Stimulated activated CD8-positive, alpha-beta memory T cell treated with anti-CD3 and anti-CD28 coated beads, Interleukin-7, amount 100 ng/mL, for 24 hours (primary cell): ENCODE results near the gene SOWAHA.
"Not testable (repeated sequence)": the region's sequence is repeated elsewhere in the genome, so short reads cannot be mapped to it uniquely, and the experiment has no call there.

Source experiments
- DNase-seq: peaks from one replicate; pipeline ENCODE4 v3.0.0-alpha.2; 2020; ENCODE audit warnings: low read depth

Gene SOWAHA

DNA sequence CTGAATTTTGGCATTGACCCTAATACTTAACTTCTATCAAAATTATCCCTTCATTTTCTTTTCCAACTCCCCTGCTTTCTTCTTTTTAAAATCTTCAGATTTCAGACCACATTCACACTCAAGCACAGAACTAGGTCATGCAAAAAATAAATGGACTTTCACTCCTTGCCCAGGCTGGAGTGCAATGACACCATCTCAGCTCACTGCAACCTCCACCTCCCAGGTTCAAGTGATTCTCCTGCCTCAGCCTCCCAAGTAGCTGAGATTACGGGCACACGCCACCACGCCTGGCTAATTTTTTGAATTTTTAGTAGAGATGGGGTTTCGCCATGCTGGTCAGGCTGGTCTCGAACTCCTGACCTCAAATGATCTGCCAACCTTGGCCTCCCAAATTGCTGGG lies 41.9 kb downstream of the SOWAHA start:
- DNase-seq: not testable (repeated sequence)

DNA sequence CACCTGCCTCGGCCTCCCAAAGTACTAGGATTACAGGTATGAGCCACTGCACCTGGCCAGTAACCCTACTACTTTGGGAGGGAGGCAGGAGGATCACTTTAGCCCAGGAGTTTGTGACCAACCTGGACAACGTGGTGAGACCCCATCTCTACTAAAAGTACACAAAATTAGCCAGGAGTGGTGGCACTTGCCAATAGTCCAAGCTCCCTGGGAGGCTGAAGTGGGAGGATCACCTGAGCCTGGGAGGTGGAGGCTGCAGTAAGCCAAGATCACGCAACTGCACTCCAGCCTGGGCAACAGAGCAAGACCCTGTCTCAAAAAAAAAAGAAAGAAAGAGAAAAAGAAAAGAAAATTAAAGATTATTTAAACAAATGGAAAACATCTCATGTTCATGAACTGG lies 42.9 kb downstream of the SOWAHA start:
- no peak for DNase-seq

DNA sequence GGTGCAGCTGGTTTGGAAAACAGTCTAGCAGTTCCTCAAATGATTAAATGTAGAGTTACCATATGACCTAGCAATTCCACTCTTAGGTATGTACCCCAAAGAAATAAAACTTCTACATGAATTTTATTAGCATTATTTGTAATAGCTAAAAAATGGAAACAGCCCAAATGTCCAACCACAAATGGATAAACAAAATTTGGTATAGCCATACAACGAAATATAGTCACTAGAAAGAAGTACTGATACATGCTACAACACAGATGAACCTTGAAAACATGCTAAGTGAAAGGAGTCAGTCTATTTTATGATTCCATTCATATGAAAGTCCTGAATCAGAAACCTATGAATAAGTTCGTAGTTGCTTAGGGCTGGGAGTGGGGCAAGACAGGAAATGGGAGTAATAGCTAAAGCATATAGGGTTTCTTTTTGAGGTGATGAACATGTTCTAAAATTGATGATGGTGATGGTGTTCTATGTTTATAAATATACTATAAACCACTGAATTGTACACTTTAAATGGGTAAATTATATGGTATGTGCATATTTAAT lies 46.9 kb downstream of the SOWAHA start:
- no peak for DNase-seq

DNA sequence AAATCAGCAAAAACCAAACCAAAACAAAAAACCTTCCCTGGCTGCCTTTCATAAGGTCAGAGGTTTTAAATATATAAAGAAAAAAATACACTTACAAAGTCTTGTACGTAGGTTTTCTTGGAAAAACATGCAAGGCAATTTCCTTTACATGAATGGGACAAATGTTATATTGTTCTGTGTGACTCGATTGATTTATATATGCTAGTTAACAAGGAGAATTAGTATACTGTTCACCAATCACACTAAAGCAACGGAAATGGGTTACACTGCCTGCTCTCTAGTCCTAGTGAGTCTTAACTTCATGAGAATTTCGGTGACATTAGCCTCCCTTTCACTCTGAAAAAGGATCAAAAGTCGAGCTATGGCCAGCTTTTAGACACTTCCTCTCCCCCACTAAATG lies 47.6 kb downstream of the SOWAHA start:
- no peak for DNase-seq

DNA sequence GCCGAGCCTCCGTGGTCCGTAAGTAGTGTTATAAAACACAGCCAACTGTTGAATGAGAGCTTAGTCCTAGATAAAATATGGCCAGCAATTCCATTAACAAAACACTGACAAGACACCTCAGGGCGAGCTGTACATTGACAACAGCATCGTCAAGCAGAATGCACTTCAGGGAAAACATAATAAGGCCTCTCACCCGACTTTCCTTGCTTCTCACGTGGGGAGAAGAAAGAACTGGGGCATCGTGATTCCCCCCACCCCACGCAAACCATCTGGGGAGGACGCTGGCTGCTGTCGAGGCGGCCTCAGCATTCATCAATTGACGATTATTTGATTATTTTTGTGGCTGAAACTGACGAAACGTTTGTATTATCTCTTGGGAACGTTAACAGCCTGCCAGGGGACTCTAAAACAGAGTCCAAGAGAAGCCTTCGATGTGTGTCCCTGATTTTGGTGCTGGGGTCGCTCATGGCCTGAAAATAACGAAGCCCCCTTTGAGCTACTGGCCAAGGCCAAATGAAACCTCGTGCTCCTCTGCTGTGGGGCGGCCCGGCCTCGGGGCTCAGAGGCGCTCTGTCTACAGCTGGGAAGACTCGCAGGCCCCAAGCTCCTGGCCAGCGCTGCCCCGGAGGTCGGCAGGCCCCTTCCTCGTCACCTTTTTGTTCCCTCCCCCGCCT lies 52.7 kb downstream of the SOWAHA start:
- no peak for DNase-seq
